Hippocampal formation (tissue), 2 donors: ENCODE results near the gene TSR3.
A peak's percentile ranks its signal among the peaks of the same experiment; 100 is the strongest.

Source experiments
- DNase-seq, 2 donors: peaks; one replicate each; lab custom pipeline; 2025; lab: John Stamatoyannopoulos, UW

TSR3 gene

GRCh38 chr16:1324286-1324826 is 27.3 kb downstream of the TSR3 start:
- no peak for DNase-seq

DNA sequence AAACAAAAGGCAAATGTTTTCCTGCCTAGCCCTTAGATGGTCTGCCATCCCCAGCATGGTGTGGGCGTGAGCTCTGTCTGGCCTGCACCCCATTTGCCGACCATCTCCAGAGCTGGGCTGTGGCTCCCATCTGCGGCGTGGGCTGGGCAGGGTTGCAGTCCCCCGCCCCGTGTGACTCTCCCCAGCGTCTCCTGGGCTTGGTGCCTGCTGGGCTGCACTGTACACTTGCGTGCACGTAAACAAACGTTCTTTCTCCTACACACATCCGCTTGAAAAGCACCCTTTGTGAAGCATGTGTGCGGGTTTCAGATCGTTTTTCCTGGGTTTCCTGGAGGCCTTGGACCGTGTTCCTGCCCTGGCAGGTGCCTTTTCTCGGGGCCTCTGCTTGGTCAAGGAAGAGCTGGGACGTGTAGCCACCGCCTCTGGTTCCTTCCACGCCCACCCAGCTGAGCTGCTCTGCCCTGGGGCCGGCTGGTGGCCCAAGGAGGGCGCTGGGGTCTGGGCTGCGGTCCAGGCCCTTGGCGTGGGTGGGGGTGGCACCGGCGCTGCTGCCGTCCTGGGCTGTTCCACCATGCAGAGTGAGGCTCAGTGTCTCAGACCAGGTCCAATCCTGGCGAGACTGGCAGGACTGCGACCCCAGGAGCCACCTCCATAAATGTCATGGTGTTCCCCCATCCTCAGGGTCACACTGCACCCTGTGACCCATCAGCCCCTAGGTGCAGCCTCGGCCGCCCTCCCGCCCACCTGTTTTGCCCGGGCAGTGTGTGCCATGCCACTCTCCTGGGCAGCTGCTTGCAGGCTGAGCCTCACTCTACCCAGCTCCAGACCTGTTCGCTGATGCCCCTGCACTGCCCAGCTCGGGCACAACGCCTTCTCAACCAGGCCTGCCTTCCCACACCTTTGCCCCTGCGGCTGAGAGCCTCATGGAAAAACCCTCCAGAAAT is 28.1 kb downstream of the TSR3 start:
- peak; percentile 36 to 68 for DNase-seq

DNA sequence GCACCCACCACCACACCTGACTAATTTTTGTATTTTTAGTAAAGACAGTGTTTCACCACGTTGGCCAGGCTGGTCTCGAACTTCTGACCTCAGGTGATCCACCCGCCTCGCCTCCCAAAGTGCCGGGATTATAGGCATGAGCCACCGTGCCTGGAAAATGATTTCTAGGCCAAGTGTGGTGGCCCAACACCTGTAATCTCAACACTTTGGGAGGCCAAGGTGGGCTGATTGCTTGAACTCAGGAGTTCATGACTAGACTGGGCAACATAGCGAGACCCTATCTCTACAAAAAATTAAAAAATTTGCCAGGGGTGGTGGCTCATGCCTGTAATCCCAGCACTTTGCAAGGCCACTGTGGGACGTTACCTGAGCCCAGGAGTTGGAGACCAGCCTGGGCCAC is 29.3 kb downstream of the TSR3 start:
- DNase-seq, result no peak

DNA sequence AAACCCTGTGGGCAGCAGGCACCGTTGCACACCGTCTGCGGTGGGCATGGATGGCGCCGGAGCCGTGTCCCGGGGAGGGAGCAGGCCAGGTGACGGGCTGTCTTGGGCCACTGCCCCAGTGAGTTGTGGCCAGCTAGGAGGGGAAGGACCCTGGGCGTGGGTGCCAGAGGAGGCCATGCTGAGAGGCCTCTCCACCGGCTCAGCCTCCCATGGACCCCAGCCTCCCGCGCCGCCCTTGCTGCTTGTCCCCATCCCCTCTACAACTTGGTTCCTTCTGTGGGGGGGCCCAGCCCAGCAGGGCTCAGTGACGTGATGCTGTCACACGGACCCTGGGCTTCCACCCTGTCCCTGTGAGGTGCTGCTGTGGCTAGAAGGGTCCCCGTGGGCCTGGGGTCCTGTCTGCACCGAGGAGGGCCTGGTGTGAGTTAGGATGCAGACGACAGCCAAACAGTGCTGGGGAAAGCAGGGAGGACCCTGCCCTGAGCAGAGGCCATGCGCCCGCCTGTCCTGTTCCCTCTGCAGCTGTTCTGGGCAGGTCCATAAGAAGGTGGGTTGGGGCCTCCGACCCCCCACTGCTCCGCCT is 30.9 kb downstream of the TSR3 start:
- DNase-seq, result no peak

GRCh38 chr16:1320097-1320496 is 31.6 kb downstream of the TSR3 start:
- DNase-seq, result no peak

DNA sequence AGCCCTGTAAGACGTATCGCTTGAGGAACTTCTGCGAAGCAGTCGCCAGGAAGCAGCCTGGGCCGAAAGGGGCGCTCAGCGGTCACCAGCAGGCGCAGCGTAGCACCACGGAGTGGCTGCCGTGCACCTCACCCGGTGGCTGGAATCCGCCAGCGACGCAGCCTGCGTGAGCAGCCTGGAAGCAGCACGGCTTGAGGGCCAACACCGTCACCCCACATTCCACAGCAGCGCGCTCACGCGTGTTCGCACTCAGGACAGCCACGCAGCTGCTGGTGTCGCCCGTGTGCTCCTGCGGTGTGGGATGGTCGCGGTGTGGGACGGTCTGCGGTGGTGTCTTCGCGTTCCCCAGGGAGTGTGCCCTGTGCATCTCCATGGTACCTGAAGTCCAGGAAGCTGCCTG is 32.6 kb downstream of the TSR3 start:
- no peak for DNase-seq

- no peak for DNase-seq
These were observed 33.5 kb downstream of the TSR3 start for GRCh38 chr16:1318268-1318545.

DNA sequence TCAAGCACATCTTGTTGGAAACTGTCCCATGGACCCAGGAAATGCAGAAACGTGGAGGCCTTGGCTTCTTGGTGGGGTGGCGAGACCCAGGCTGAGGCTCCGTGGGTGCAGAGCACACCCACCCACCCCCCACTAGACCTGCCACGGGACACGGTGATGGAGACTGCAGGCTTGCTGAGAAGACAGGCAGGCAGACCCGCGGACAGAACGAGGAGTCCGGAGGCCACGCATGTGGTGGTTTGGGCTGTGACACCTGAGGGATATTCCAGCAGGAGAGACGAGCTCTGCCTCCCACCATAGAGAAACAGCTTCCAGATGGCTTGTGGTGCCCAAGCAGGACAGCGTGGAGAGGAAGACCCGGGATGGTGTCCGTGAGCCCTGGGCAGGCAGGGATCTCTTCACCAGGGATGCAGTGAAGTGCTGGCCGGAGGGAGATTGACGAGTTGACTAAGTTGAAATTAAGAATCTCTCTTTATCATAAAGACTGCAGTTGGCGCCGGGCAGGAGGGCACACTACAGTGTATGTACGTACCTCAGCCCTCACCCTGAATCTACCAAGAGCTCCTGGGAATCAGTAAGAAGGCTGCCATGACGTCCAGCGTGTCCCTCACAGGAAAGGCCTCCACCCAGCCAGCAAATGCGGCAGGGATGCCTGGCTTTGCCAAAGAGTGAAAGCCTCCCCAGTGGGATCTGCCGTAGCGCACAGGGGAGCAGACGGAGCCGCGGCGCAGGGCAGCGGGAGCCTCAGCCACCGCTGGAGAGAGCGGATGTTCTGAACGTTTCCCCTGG is 34.0 kb downstream of the TSR3 start:
- no peak for DNase-seq

DNA sequence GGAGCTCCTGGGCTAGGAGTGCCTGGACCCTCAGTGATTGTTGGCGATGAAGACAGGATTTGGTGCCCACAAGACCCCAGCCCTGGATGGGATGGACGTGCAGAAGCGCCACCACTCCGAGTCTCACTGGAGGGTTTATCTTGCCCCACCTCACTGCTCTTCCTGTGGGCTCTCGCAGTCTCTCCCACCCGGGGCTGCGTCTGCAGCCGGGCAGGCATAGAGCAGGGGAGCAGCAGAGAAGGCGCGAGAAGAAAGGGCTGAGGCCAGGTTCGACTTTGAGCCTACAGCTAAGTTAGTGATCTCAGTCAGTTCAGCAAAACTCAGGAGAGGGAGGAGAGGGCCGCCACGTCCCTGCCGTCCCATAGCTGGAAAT is 35.7 kb downstream of the TSR3 start:
- no peak for DNase-seq

DNA sequence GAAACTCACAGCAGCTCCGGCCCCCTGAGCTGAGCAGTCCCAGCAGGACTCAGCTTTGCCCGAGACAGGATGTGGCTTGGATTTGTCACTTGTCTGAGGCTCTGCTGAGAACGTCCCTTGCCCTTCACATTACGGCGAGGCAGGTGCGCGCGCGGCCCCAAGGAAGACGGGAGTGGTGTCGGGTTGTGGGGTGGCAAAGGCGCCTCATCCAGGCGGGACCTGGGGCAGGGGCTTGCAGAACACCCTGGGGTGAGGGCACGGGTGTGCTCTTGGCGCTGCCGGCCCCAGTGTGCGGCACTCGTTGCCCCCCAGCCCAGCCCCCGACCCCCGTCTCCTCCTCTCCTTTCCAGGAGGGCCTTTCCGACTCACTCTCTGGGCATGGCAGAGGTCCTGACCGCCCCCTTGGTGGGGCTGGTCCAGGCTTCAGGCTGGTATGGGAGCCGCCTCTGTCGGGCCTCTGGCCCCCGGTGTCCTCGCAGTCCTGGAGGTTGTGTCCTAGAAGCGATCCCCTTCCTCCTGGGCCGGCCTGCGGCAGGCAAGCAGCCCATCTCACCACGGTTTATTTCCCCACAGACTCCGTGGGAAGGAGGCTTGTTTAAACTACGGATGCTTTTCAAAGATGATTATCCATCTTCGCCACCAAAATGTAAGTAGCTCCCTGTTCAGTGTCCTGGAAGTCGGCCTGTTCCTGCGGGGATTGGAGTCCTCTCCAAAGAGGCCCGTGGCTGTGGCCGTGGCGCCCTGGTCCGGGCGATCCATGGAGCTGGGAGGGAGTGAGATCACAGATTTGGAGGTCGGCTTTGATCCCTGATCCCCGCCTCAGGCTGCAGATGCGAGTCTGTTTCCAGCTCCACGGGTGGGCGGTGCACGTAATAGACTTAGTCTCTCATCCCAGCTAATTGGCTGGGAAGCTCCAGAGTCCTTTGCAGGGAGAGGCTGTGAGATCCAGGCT is 36.3 kb downstream of the TSR3 start:
- no peak for DNase-seq

DNA sequence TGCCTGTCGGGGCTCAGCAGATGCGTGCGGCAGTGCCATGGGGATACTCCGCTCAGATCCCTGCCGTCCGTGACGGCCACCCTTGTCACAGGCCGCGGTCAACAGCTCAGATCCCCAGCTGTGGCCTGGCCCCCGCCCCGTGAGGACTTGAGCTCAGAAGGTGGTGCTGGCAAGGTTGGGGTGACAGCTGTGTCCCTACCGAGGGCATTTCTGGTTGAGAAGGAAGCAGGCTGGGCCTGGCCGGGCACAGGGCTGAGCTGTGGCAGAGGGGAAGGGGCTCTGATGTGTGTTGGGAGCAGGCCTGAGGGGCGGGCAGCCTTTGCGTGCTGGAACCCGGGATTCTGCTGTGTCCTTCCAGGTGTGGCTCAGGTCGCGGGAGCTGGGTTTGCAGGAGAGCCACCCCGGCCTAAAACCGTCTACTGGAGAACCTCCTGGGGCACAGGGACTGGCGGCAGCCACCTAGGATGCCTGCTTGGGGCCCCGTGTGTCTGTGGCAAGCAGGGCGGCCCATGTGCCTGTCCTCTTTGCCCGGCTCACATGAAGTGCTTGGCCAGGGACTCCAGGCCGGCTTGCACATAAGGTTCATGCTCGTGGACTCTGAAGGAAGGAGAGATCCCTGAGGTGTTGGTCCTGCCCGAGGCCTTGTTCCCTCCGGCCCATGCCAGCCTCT is 37.1 kb downstream of the TSR3 start:
- DNase-seq, result no peak

GRCh38 chr16:1313721-1314369 is 37.8 kb downstream of the TSR3 start:
- DNase-seq, result no peak

GRCh38 chr16:1312903-1313302 is 38.8 kb downstream of the TSR3 start:
- no peak for DNase-seq

GRCh38 chr16:1312467-1312816 is 39.2 kb downstream of the TSR3 start:
- no peak for DNase-seq

- DNase-seq, result no peak
These were observed 39.8 kb downstream of the TSR3 start for GRCh38 chr16:1311738-1312466.

- DNase-seq, result no peak
These were observed 40.4 kb downstream of the TSR3 start for GRCh38 chr16:1311212-1311737.

GRCh38 chr16:1310832-1311200 is 40.9 kb downstream of the TSR3 start:
- no peak for DNase-seq

DNA sequence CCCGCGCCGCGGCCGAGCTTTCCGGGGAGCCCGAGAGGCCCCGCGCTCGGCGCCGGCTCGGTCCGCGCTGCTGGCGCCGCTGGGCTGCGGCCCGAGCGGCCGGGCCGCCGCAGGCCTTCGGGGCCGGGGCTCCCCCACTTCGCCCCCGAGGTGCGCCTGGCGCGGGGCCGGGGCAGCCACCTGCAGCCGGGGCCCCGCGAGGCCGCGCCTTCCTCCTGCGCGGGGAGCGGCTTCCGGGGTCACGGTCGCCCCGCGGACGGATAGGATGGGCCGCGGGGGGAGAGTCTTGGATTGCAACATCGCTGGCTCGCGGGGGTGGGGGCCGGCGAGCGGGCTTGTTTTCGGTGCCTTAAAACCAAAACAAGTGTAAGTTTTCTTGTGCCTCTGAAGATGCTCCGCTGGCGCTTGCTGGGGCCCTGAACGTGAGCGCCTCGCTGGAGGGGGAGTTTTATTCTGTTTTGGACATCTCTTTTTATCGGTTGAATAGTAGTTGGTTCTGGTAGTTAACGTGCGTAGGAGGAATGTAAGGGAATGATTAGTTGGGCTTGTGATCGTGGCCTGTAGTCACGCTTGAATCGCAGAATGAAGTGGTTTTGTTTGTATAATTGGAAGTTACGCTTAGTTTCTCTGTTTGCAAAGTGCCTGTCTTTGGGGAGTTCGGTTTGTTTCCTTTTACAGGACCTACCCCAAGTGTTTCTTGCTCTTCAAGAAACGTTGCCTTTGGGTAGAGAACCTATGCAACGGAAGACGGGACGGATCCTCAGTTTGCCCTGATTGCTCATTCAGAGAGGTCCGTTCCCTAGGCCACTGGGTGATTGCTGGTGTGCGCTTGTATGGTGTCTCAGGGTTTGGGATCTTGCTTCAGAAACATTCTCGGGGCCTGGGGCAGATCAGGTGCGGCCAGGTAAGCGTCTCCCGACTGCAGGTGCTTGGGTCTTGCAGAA is 41.5 kb downstream of the TSR3 start:
- no peak for DNase-seq
